ENCODE results near the gene HECW1. TPM values are rescaled to one million over a fixed set of nuclear protein-coding genes. Genes with fewer than 3 reads are reported as not detected.

HECW1 gene
- total and polyA plus RNA-seq, 10 of the 15 experiments (the other 5 are each of a cell fraction or from before 2014, with no cell fraction given), result under 0.01 to 0.31 (median 0.04) TPM; not detected in 3

DNA sequence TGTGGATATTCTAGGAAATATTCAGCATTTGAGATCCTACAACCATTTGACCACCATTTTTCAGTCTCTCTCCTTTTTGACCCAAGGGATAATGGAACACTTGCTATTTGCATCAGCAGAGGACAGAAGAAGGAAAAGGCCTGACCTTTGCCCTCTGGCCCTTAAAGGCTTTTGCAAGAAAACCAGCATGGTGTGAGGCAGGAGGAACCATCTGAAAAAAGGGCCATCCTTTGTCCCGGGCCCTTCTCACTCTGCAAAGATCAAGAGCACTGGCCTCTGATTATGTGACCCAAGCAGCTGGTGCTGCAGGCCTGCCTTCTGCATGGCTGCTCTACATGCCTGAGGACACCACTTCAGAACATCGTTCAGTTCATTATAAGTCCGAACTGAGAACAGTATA, 337.1 kb downstream of the HECW1 start:
- ATAC-seq (no peak), FAIRE-seq (no peak), DNase-seq (ENCODE audit: low read depth, low spot score) (no peak)
- Histone ChIP-seq H3K36me3 (ENCODE audit: control insufficient read depth in 2 of 2, insufficient read depth in 2 of 2, low read length in 1 of 2) (no peaks in the 10 kb centered on the region), H3K79me2 (ENCODE audit: control insufficient read depth, insufficient read depth, low read length) (no peaks in the 10 kb centered on the region), H3K4me1 (ENCODE audit: control insufficient read depth, insufficient read depth, low read length) (no peaks in the 10 kb centered on the region), H3K27ac (ENCODE audit: control insufficient read depth, insufficient read depth) (no peak overlapping the region), H4K20me1 (ENCODE audit: control insufficient read depth, insufficient read depth) (no peaks in the 10 kb centered on the region), H3K27me3 (replicated peaks in 1 of 2; ENCODE audit: control insufficient read depth in 2 of 2, insufficient read depth in 2 of 2, low read length in 1 of 2) (no peaks in the 10 kb centered on the region; a peak in 2 of 4 replicates), H3K9ac (ENCODE audit: control insufficient read depth, insufficient read depth, low read length) (no peak overlapping the region), H3K9me3 (replicated peaks; ENCODE audit: control insufficient read depth, insufficient read depth, low read length) (no peaks in the 10 kb centered on the region), H2AFZ (ENCODE audit: control insufficient read depth, low read depth, low read length) (no peak overlapping the region), H3K4me2 (ENCODE audit: control insufficient read depth, insufficient read depth) (no peak overlapping the region), H3K4me3 (no peak overlapping the region)
- BruUV-seq (replicated peaks), result no TSS peak
- POLR2A ChIA-PET, result interaction anchor here (0.6 kb wide), 1 partner anchor 145 kb away, joined by 3 read pairs; no protein-coding TSS in a partner anchor
- 86% methylated on average over 3 of the region's 3 CpGs for WGBS (ENCODE audit: insufficient coverage, insufficient replicate concordance, low lambda C conversion rate, missing lambda C conversion rate)
- SMC1A ChIA-PET (ENCODE audit: uncharacterized antibody, unreplicated experiment), result interaction anchor here (1.0 to 1.6 kb wide), 3 partner anchors 9 to 119 kb away, joined by 3 to 7 read pairs (median 3); no protein-coding TSS in a partner anchor
- CTCF ChIA-PET, result interaction anchor here (0.7 to 3.3 kb wide), 5 partner anchors 10 to 508 kb away, joined by 3 to 18 read pairs (median 3); no protein-coding TSS in a partner anchor
- RAD21 ChIA-PET (ENCODE audit: unreplicated experiment), result interaction anchor here (0.6 to 1.3 kb wide), 4 partner anchors 186 to 1460 kb away, joined by 3 to 4 read pairs (median 3); no protein-coding TSS in a partner anchor
- in situ Hi-C loops (cut with MboI) (loop anchor here (5.0 kb wide), 1 partner anchor 507 kb away; no protein-coding TSS in a partner anchor), intact Hi-C loops (cut with micrococcal nuclease; ENCODE audit: unreplicated experiment) (no loop called here)
- 0 out of 2 replicates have a peak, but pooled peaks have one; percentile 32 for TF ChIP-seq NR2F1 (conservative IDR thresholded peaks at IDR 0.05)
- no peak for TF ChIP-seq SMAD1 (IDR thresholded peaks at IDR 0.05; ENCODE audit: low read depth, partially characterized antibody)

- ChIA-PET CTCF (interaction anchor here (1.0 to 1.3 kb wide), 4 partner anchors 36 to 1510 kb away, joined by 3 read pairs; partner anchors contain the start of gene STK17A), SMC1A (ENCODE audit: uncharacterized antibody, unreplicated experiment) (interaction anchor here (1.1 to 1.3 kb wide), 2 partner anchors 11 to 249 kb away, joined by 3 read pairs; no protein-coding TSS in a partner anchor)
- intact Hi-C loops (cut with micrococcal nuclease; ENCODE audit: unreplicated experiment), result loop anchor here (10.0 kb wide), 1 partner anchor 376 kb away; no protein-coding TSS in a partner anchor
- TF ChIP-seq GABPA (IDR thresholded peaks at IDR 0.05; ENCODE audit: low read depth), result no peak
- no peak for TF ChIP-seq IKZF1 (conservative IDR thresholded peaks at IDR 0.05)
- TF ChIP-seq, protein P1, sequence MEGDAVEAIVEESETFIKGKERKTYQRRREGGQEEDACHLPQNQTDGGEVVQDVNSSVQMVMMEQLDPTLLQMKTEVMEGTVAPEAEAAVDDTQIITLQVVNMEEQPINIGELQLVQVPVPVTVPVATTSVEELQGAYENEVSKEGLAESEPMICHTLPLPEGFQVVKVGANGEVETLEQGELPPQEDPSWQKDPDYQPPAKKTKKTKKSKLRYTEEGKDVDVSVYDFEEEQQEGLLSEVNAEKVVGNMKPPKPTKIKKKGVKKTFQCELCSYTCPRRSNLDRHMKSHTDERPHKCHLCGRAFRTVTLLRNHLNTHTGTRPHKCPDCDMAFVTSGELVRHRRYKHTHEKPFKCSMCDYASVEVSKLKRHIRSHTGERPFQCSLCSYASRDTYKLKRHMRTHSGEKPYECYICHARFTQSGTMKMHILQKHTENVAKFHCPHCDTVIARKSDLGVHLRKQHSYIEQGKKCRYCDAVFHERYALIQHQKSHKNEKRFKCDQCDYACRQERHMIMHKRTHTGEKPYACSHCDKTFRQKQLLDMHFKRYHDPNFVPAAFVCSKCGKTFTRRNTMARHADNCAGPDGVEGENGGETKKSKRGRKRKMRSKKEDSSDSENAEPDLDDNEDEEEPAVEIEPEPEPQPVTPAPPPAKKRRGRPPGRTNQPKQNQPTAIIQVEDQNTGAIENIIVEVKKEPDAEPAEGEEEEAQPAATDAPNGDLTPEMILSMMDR (IDR thresholded peaks at IDR 0.05 in 2 of 3, conservative IDR thresholded peaks at IDR 0.05 in 1 of 3; ENCODE audit: control insufficient read depth in 2 of 3, extremely low read depth in 1 of 3, insufficient read depth in 1 of 3, low read depth in 3 of 3, low read length in 3 of 3), result no peak
- no peak for TF ChIP-seq IKZF2 (IDR thresholded peaks at IDR 0.05)
- TF ChIP-seq, protein P2, sequence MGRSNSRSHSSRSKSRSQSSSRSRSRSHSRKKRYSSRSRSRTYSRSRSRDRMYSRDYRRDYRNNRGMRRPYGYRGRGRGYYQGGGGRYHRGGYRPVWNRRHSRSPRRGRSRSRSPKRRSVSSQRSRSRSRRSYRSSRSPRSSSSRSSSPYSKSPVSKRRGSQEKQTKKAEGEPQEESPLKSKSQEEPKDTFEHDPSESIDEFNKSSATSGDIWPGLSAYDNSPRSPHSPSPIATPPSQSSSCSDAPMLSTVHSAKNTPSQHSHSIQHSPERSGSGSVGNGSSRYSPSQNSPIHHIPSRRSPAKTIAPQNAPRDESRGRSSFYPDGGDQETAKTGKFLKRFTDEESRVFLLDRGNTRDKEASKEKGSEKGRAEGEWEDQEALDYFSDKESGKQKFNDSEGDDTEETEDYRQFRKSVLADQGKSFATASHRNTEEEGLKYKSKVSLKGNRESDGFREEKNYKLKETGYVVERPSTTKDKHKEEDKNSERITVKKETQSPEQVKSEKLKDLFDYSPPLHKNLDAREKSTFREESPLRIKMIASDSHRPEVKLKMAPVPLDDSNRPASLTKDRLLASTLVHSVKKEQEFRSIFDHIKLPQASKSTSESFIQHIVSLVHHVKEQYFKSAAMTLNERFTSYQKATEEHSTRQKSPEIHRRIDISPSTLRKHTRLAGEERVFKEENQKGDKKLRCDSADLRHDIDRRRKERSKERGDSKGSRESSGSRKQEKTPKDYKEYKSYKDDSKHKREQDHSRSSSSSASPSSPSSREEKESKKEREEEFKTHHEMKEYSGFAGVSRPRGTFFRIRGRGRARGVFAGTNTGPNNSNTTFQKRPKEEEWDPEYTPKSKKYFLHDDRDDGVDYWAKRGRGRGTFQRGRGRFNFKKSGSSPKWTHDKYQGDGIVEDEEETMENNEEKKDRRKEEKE (IDR thresholded peaks at IDR 0.05), result no peak
- no peak for TF ChIP-seq POLR2A (IDR thresholded peaks at IDR 0.05; ENCODE audit: low read depth, low read length)
- TF ChIP-seq BMI1 (IDR thresholded peaks at IDR 0.05; ENCODE audit: borderline replicate concordance), result no peak
Observed at GRCh38 chr7:43450894-43451293, 338.4 kb downstream of the HECW1 start.

More at GRCh38 chr7:43450894-43451293, 338.4 kb downstream of the HECW1 start:
- no peak overlapping the region for H3K4me3 ChIP-seq
- in situ Hi-C loops (cut with MboI), result loop anchor here (10.0 kb wide), 1 partner anchor 254 kb away; no protein-coding TSS in a partner anchor
- no peaks in the 10 kb centered on the region for H4K20me1 ChIP-seq (ENCODE audit: control insufficient read depth, insufficient read depth)
- no peaks in the 10 kb centered on the region for H3K79me2 ChIP-seq (ENCODE audit: control insufficient read depth, insufficient read depth, low read length)
- no peak overlapping the region for H3K27ac ChIP-seq (ENCODE audit: control insufficient read depth, insufficient read depth)
- H3K36me3 ChIP-seq (ENCODE audit: control insufficient read depth in 2 of 2, insufficient read depth in 2 of 2, low read length in 1 of 2), result no peaks in the 10 kb centered on the region
- ChIA-PET POLR2A (no interaction called here), RAD21 (ENCODE audit: unreplicated experiment) (no interaction called here)
- WGBS (ENCODE audit: insufficient coverage, insufficient replicate concordance, low lambda C conversion rate, missing lambda C conversion rate), result 0% methylated on average over 3 of the region's 3 CpGs
- peak; percentile 33 for ATAC-seq
- H3K9me3 ChIP-seq (replicated peaks; ENCODE audit: control insufficient read depth, insufficient read depth, low read length), result no peaks in the 10 kb centered on the region
- DNase-seq (ENCODE audit: low read depth, low spot score), result no peak
- H3K4me1 ChIP-seq (ENCODE audit: control insufficient read depth, insufficient read depth, low read length), result no peaks in the 10 kb centered on the region
- no peak overlapping the region for H2AFZ ChIP-seq (ENCODE audit: control insufficient read depth, low read depth, low read length)
- H3K9ac ChIP-seq (ENCODE audit: control insufficient read depth, insufficient read depth, low read length), result no peak overlapping the region
- FAIRE-seq, result no peak
- no TSS peak for BruUV-seq (replicated peaks)
- no peak overlapping the region for H3K4me2 ChIP-seq (ENCODE audit: control insufficient read depth, insufficient read depth)
- H3K27me3 ChIP-seq (replicated peaks in 1 of 2; ENCODE audit: control insufficient read depth in 2 of 2, insufficient read depth in 2 of 2, low read length in 1 of 2), result no peaks in the 10 kb centered on the region; a peak in 1 of 4 replicates

Measured in GM12878 (cell line).